Loucy (cell line): ENCODE measurements around the gene FAM229B.

Experiments used
- H2AFZ ChIP-seq: fragments of 200-600 bp; sonication (generic); 2 replicates; pipeline ENCODE4 v1.6.0; 2016; ENCODE audit warnings: antibody characterized with exemption, mild to moderate bottlenecking, low read length, moderate library complexity
- H3F3A ChIP-seq: fragments of 200-600 bp; 2 replicates; pipeline ENCODE4 v1.6.0; 2016; ENCODE audit warnings: antibody characterized with exemption, low read depth, mild to moderate bottlenecking
- H3K27me3 ChIP-seq: fragments of 200-600 bp; sonication (generic); 2 replicates; pipeline ENCODE4 v1.6.1; 2014; ENCODE audit warnings: low read length, mild to moderate bottlenecking; ENCODE audit not compliant: insufficient read depth, poor library complexity, severe bottlenecking
- H3K36me3 ChIP-seq: fragments of 200-600 bp; sonication (generic); 2 replicates; pipeline ENCODE4 v1.6.1; 2016; ENCODE audit warnings: low read length; ENCODE audit not compliant: insufficient read depth
- H3K4me1 ChIP-seq: fragments of 200-600 bp; sonication (generic); 2 replicates; pipeline ENCODE4 v1.5.1; 2014; ENCODE audit warnings: low read length, mild to moderate bottlenecking; ENCODE audit not compliant: insufficient read depth, poor library complexity, severe bottlenecking
- H3K4me2 ChIP-seq: fragments of 200-600 bp; sonication (generic); 2 replicates; pipeline ENCODE4 v1.6.0; 2014; ENCODE audit warnings: antibody characterized with exemption, low read length, low read depth, mild to moderate bottlenecking; ENCODE audit not compliant: poor library complexity, severe bottlenecking
- H3K4me3 ChIP-seq: fragments of 200-600 bp; sonication (generic); 2 replicates; pipeline ENCODE4 v1.5.1; 2014; ENCODE audit warnings: low read length, mild to moderate bottlenecking, mixed read lengths; ENCODE audit not compliant: poor library complexity, severe bottlenecking
- H3K79me2 ChIP-seq: fragments of 200-600 bp; sonication (generic); 2 replicates; pipeline ENCODE4 v1.6.1; 2014; ENCODE audit warnings: low read length; ENCODE audit not compliant: insufficient read depth
- H3K9ac ChIP-seq: fragments of 200-600 bp; sonication (generic); 2 replicates; pipeline ENCODE4 v1.6.0; 2014; ENCODE audit warnings: mild to moderate bottlenecking, low read depth, low read length, moderate library complexity; ENCODE audit not compliant: poor library complexity, severe bottlenecking
- H3K9me2 ChIP-seq: fragments of 200-600 bp; sonication (generic); replicated peaks from 2 replicates; pipeline ENCODE4 v1.6.1; 2016; ENCODE audit warnings: low read depth, low read length, mixed read lengths
- H3K9me3 ChIP-seq: fragments of 200-600 bp; sonication (generic); 2 replicates; pipeline ENCODE4 v1.6.1; 2014; ENCODE audit warnings: mild to moderate bottlenecking, antibody characterized with exemption, low read length, low read depth; ENCODE audit not compliant: insufficient read depth
- H4K20me1 ChIP-seq: fragments of 200-600 bp; sonication (generic); 2 replicates; pipeline ENCODE4 v1.6.0; 2014; ENCODE audit warnings: antibody characterized with exemption, low read length, mild to moderate bottlenecking; ENCODE audit not compliant: insufficient read depth, poor library complexity, severe bottlenecking
- CTCF ChIP-seq: fragments of 200-600 bp; sonication (generic); conservative IDR thresholded peaks from 2 replicates; pipeline ENCODE4 v1.5.1; 2014; ENCODE audit warnings: mild to moderate bottlenecking, antibody characterized with exemption, low read length
- EZH2phosphoT487 ChIP-seq: fragments of 200-600 bp; IDR thresholded peaks from 2 replicates; pipeline ENCODE4 v1.6.1; 2018; ENCODE audit warnings: antibody characterized with exemption, mild to moderate bottlenecking, moderate library complexity, borderline replicate concordance

Gene FAM229B

DNA sequence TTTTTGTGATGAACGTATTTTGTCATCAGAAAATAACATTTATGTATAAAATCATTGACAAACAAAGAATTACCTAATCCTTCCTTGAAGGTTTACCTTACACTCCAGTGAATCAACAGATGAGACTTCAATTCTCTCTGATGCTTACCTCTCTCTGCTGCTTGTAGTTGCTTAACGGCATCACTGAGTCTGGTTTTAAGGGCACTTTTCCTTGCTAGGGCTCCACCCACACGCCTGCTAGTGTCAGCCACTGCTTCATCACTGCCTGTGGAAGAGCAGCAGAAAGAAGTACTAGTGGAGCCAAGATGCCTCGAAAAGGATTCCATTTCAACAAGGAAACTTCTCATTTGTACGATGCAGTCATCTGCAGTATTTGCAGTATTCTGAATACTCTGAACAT is 63.0 kb downstream of the FAM229B start:
- TF ChIP-seq EZH2phosphoT487 (no peak), CTCF (no peak)
- no peaks in the 10 kb centered on the region for H3K9me3 ChIP-seq
- no peaks in the 10 kb centered on the region for H3K9me2 ChIP-seq
- H3K36me3 ChIP-seq: no peaks in the 10 kb centered on the region
- no peak overlapping the region for H3K9ac ChIP-seq
- H3K4me1 ChIP-seq: peaks cover under 1% of the 10 kb centered on the region
- H2AFZ ChIP-seq: no peak overlapping the region
- H4K20me1 ChIP-seq: no peaks in the 10 kb centered on the region
- H3K4me3 ChIP-seq: no peak overlapping the region
- no peaks in the 10 kb centered on the region for H3K79me2 ChIP-seq
- H3K27me3 ChIP-seq: no peaks in the 10 kb centered on the region
- no peak overlapping the region for H3K4me2 ChIP-seq
- no peaks in the 10 kb centered on the region for H3F3A ChIP-seq
